ENCODE results near the gene NLN. TPM values are rescaled to one million over a fixed set of nuclear protein-coding genes. Genes with fewer than 3 reads are reported as not detected.

Gene NLN
- total RNA-seq, 1 experiment from 2014 or later, result 34.8 TPM

DNA sequence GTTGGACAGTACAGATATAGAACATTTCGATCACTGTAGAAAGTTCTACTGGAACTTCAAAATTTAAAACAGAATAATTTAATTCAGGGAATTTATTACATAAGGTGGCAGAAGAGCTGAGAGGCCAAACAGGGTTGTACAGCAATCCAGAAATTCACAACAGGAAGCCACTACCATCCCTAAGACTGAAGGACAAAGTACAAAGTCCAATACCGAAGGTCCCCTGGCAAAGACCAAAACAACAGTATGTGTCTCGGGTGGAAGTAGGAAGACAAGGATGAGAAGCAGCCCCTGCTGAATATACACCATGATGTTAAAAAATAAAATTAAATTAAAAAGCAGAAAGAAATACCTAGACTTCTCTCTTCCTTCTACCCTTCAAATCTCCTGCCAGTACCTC, 20.0 kb upstream of the NLN start:
- intact Hi-C loops (cut with micrococcal nuclease; ENCODE audit: unreplicated experiment), result no loop called here
- ChIA-PET POLR2A (no interaction called here), CTCF (no interaction called here)
- Histone ChIP-seq H3K4me3 (ENCODE audit: low read depth, low read length) (no peak overlapping the region), H3K27me3 (replicated peaks; ENCODE audit: control insufficient read depth, insufficient read depth, low read length) (no peaks in the 10 kb centered on the region), H3K9me3 (no peaks in the 10 kb centered on the region), H3K4me1 (no peaks in the 10 kb centered on the region), H3K36me3 (ENCODE audit: control insufficient read depth, insufficient read depth, low read length) (no peaks in the 10 kb centered on the region)
- H3K4me1 Mint-ChIP-seq (ENCODE audit: low read depth, unreplicated experiment), result no peaks in the 10 kb centered on the region
- no TSS peak for BruUV-seq (replicated peaks)
- H3K9me3 Mint-ChIP-seq (ENCODE audit: unreplicated experiment), result no peaks in the 10 kb centered on the region
- no peak for DNase-seq
- no peak overlapping the region for H3K4me3 Mint-ChIP-seq (ENCODE audit: unreplicated experiment)
- no peaks in the 10 kb centered on the region for H3K27me3 Mint-ChIP-seq (ENCODE audit: insufficient read depth, unreplicated experiment)
- TF ChIP-seq, protein P1, sequence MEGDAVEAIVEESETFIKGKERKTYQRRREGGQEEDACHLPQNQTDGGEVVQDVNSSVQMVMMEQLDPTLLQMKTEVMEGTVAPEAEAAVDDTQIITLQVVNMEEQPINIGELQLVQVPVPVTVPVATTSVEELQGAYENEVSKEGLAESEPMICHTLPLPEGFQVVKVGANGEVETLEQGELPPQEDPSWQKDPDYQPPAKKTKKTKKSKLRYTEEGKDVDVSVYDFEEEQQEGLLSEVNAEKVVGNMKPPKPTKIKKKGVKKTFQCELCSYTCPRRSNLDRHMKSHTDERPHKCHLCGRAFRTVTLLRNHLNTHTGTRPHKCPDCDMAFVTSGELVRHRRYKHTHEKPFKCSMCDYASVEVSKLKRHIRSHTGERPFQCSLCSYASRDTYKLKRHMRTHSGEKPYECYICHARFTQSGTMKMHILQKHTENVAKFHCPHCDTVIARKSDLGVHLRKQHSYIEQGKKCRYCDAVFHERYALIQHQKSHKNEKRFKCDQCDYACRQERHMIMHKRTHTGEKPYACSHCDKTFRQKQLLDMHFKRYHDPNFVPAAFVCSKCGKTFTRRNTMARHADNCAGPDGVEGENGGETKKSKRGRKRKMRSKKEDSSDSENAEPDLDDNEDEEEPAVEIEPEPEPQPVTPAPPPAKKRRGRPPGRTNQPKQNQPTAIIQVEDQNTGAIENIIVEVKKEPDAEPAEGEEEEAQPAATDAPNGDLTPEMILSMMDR (IDR thresholded peaks at IDR 0.05; ENCODE audit: insufficient read depth in 1 of 2, low read depth in 1 of 2, low read length in 1 of 2, severe bottlenecking in 1 of 2, unreplicated experiment in 1 of 2), result no peak
- no peak overlapping the region for H3K27ac Mint-ChIP-seq (ENCODE audit: unreplicated experiment)
- H3K36me3 Mint-ChIP-seq (ENCODE audit: insufficient read depth, unreplicated experiment), result peaks cover 6% of the 10 kb centered on the region

DNA sequence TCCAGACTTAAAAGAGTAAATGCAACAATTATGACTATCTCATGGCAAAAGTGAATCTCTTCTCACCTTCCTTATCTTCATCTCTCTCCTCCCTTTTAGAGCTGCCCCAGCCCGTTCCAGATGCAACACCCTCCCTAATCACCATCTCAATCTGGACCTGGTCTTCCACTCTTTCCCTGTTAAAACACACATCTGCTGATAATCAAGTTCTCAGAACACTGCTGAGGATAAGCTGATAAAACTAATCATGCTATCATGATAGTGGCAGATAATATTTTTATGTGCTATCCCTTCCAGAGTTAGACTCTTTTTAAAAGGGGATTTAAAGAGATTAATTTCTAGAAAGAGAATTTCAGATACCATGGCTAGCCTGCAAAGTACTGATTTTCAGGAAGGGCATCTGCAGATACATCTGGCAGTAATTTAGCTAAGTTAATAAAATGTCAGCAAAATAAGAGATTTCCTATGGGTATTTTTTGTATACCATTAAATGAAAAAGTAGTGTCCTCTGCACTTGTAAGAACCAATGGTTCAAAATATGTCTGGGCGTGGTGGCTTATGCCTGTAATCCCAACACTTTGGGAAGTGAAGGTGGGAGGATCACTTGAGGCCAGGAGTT, 17.3 kb upstream of the NLN start:
- Histone ChIP-seq H3K36me3 (ENCODE audit: control insufficient read depth, insufficient read depth, low read length) (no peaks in the 10 kb centered on the region), H3K27me3 (replicated peaks; ENCODE audit: control insufficient read depth, insufficient read depth, low read length) (no peaks in the 10 kb centered on the region), H3K4me1 (peaks cover 5% of the 10 kb centered on the region; the same call in 1 of the 2 replicates), H3K9me3 (no peaks in the 10 kb centered on the region), H3K4me3 (ENCODE audit: low read depth, low read length) (no peak overlapping the region)
- Mint-ChIP-seq H3K9me3 (ENCODE audit: unreplicated experiment) (no peaks in the 10 kb centered on the region), H3K4me1 (ENCODE audit: low read depth, unreplicated experiment) (no peaks in the 10 kb centered on the region), H3K27ac (ENCODE audit: unreplicated experiment) (no peak overlapping the region), H3K4me3 (ENCODE audit: unreplicated experiment) (no peak overlapping the region), H3K36me3 (ENCODE audit: insufficient read depth, unreplicated experiment) (peaks cover 6% of the 10 kb centered on the region), H3K27me3 (ENCODE audit: insufficient read depth, unreplicated experiment) (no peaks in the 10 kb centered on the region)
- POLR2A ChIA-PET, result interaction anchor here (0.7 kb wide), 1 partner anchor 80 kb away, joined by 3 read pairs; no protein-coding TSS in a partner anchor
- TF ChIP-seq, protein P1 (IDR thresholded peaks at IDR 0.05; ENCODE audit: insufficient read depth in 1 of 2, low read depth in 1 of 2, low read length in 1 of 2, severe bottlenecking in 1 of 2, unreplicated experiment in 1 of 2), result no peak
- intact Hi-C loops (cut with micrococcal nuclease; ENCODE audit: unreplicated experiment), result no loop called here
- CTCF ChIA-PET, result no interaction called here
- DNase-seq, result no peak
- BruUV-seq (replicated peaks), result no TSS peak

DNA sequence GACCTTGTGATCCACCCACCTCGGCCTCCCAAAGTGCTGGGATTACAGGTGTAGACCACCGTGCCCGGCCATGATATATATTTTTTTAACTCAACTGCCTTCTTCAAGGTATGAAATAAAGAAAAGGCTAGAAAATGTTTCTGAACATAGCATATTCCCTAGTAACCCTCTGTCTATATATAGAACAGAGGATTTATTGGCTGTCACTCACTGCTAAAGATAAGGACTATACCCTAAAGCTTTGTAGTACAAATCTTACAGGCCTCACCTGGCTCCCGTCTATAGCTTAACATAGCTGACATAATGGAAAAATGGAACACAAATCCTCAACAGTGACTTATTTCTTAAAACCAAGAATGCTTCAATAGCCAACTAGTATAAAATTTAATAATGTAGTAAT, 14.3 kb upstream of the NLN start:
- Histone ChIP-seq H3K27me3 (replicated peaks; ENCODE audit: control insufficient read depth, insufficient read depth, low read length) (no peaks in the 10 kb centered on the region), H3K9me3 (no peaks in the 10 kb centered on the region), H3K4me3 (ENCODE audit: low read depth, low read length) (no peak overlapping the region), H3K36me3 (ENCODE audit: control insufficient read depth, insufficient read depth, low read length) (no peaks in the 10 kb centered on the region), H3K4me1 (peaks cover 5% of the 10 kb centered on the region; the same call in 1 of the 2 replicates)
- no peaks in the 10 kb centered on the region for H3K36me3 Mint-ChIP-seq (ENCODE audit: insufficient read depth, unreplicated experiment)
- no peak for DNase-seq
- ChIA-PET POLR2A (no interaction called here), CTCF (no interaction called here)
- no peaks in the 10 kb centered on the region for H3K4me1 Mint-ChIP-seq (ENCODE audit: low read depth, unreplicated experiment)
- no peak overlapping the region for H3K4me3 Mint-ChIP-seq (ENCODE audit: unreplicated experiment)
- no TSS peak for BruUV-seq (replicated peaks)
- intact Hi-C loops (cut with micrococcal nuclease; ENCODE audit: unreplicated experiment), result no loop called here
- TF ChIP-seq, protein P1 (IDR thresholded peaks at IDR 0.05; ENCODE audit: insufficient read depth in 1 of 2, low read depth in 1 of 2, low read length in 1 of 2, severe bottlenecking in 1 of 2, unreplicated experiment in 1 of 2), result no peak
- H3K27ac Mint-ChIP-seq (ENCODE audit: unreplicated experiment), result no peak overlapping the region
- H3K27me3 Mint-ChIP-seq (ENCODE audit: insufficient read depth, unreplicated experiment), result no peaks in the 10 kb centered on the region
- no peaks in the 10 kb centered on the region for H3K9me3 Mint-ChIP-seq (ENCODE audit: unreplicated experiment)
